D341Med (cell line): ENCODE measurements around the gene RILPL1.
"Not testable (repeated sequence)": the region's sequence is repeated elsewhere in the genome, so short reads cannot be mapped to it uniquely, and the experiment has no call there.

Experiments used
- DNase-seq: peaks from one replicate; pipeline ENCODE4 v3.0.0; 2012; ENCODE audit warnings: low spot score

The RILPL1 gene

DNA sequence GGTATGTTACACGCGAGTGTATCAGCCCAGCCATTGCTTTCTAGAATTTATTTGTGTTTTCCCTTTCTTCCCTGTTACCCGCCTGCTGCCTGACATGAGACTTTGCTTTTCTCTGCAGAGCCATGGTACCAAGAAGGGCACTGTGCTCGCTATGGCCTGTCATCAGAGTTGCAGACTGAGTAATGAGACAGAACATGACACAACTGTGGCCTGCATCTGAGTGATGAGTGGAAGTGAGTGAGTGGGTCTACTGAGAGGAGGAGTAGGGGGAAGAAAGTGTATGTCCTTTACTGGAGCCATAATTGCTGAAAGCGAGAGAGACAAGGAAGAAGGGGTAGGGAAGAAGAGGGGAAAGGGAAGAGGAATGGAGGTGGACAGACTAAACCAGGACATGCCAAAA lies 2.9 kb downstream of the RILPL1 start:
- DNase-seq: no peak

GRCh38 chr12:123529686-123530085 lies 3.8 kb downstream of the RILPL1 start:
- DNase-seq: no peak

DNA sequence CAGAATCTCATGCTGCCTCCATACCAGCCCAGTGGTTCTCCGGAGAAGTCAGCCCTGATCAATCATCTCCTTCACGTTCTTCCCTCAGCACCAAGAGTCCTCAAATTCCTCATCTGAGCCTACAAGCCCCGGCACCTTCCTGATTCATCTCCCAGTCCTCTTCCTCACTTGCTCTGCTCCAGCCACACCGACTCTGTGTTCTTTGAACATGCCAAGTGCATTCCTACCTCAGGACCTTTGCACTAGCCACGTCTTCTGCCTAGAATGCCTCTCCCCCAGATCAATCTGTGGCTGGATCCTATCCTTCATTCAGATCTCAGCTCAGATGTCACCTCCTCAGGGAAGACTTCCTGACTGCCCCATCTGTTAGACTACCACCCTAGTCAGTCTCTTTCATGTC lies 4.7 kb downstream of the RILPL1 start:
- no peak for DNase-seq

DNA sequence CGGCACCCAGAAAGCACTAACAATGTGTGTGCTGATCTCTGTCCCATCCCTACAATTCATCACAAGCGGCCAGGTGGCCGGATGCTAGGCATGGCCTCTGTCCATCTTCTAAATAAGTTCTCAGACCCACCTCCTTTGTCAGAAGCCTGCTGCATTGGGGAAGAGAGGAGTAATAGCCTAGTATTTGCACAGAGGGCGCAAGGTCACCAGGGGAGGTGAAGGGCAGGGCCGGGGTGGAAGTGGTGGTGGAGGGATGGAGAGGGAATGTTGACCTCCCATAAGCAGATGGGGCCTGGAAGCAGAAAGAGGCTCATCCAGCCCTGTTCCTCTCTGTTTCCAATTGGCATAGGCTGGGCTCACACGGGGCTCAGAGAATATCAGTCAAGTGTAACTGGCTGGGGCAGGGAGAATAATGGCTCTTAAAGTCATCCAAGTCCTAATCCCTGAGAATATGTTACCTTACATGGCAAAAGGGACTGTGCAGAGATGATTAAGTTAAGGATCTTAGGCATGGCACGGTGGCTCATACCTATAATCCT lies 6.9 kb downstream of the RILPL1 start:
- peak; percentile 63 for DNase-seq

- no peak for DNase-seq
These were observed 9.1 kb downstream of the RILPL1 start for GRCh38 chr12:123524378-123524777.

DNA sequence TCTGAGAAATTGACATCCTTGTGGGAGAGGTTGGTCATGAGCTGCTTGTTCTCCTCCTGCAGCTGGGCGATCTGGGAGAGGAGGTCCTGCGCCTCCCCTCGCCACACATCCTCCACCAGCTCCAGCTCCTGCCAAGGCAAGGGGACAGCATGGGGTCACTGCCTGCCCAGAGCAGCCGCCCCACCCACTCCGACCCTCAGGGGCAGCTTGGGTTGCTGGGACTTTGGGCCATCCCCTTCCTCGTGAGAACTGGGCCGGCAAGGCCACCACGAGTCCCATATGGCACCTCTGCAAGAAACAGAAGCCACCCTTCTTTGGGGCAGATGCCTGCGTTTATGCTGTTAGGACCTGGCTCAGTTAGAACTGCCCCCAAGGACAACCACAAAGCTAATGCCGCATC lies 10.0 kb downstream of the RILPL1 start:
- no peak for DNase-seq

DNA sequence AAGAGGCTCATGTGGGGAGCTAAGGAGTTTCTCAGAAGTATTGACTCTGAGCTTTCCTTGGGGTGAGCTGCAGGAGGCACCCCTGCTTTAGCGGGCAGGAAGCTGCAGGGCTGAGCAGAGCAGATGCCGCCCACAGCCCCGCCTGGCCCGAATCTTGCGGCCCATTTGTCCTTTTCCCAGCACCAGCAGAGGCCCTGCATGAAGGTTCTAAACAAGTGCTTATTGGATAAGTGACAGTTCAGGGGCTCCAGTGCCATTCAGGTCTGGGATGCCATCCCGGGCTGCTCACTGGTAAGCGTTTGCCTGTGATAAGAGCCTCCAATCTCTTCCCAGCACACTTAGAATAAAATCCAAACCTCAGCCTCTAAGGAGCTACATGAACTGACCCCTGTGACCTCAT lies 11.4 kb downstream of the RILPL1 start:
- DNase-seq: no peak

DNA sequence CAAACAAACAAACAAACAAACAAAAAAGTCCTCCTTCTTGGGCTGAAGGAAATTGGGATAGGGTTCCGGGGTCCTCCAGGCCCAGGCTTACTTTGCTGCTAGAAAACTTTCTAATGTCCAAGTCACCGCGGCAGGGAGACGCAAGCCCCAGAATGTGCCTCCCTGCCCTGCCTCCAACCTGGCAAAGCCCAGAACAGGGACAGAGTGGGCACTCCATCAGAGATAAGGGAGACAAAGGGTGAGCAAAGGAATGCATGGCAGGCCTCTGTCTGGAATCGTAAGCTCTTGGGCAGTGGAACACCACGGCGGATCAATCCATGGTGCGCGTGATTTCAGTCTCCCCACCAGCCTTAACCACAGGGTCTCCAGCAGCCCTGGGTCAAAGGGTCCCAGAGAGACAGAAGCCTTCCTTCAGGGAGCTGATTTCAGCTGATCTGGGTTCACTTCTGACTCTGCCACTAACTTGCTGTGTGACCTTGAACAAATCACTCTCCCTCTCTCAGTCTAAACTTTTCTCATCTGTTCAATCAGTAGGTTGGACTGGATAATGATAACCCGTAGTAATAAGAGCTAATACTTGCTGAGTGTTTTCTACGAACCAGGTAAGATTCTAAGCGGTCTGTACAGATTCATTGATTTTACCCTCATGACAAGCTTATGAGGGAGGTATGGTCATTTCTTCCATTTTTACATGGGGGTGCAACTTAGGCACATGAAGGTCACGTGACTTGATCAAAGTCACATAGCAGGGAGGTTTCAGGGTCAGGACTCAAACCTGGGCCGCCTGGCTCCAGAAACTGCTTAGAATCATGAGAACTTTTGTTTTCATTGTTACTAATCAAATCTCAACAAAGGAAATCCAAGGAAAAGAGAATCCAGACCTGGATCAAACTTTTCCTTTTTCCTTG lies 12.7 kb downstream of the RILPL1 start:
- no peak for DNase-seq

- DNase-seq: no peak
These were observed 14.1 kb downstream of the RILPL1 start for GRCh38 chr12:123519141-123520001.

DNA sequence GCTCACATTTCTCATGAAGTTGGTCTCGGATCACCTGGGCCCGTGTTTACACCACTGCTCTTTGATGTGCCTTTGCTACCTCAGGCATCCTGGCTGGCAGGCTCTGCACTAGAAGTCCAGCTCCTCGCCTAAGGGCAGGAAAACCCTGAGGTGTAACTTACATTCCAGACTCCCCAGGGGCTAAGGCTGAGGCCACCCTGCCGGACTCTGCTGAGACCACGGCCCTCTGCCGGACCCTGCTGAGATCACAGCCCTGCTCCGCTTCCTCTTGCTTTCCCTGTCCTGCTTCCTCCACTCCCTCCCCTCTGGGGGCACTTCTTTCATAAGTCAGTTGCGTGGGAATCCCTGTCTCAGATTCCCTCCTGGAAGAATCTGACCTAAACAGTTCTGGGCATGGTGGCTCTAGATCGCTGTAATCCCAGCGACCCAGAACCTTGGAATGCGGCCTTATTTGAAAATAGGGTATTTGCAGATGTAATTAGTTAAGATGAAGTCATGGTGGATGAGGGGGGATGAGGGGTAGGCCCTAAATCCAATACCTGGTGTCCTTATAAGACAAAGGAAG lies 17.2 kb downstream of the RILPL1 start:
- no peak for DNase-seq

DNA sequence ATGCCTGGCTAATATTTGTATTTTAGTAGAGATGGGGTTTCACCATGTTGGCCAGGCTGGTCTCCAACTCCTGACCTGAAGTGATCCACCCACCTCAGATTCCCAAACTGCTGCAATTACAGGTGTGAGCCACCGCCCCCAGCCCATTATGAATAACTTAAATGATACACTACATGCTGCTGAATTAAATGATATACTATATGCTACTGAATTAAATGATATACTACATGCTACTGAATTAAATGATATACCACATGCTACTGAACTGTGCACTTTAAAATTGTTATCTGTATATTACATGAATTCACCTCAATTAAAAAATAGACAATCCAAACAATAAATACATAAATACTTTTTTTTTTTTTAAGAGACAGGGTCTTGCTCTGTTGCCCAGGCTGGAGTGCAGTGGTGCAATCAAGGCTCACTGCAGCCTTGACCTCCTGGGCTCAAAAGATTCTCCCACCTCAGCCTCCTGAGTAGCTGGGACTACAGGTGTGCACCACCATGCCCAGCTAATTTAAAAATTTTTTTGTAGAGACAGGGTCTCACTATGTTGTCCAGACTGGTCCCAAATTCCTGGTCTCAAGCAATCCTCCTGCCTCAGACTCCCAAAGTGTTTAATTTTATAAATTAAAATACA lies 18.8 kb downstream of the RILPL1 start:
- DNase-seq: not testable (repeated sequence)

DNA sequence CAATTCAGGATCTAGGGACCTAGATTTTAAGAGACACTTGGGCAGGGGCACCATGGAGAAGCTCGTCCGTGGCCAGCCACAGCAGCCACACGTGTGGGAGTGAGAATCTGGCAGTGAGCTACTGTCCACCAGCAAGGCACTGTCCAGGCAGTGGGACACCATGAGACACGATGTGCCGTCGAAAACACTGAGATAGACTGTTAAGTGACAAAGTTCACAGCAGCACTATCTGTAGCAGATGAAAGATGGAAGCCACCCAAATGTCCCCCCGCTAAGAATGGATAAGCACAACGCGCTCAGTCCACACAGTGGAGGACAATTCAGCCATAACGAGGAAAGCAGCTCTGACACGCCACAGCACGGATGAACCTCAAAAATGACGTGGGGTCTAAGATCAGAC lies 19.7 kb downstream of the RILPL1 start:
- no peak for DNase-seq

DNA sequence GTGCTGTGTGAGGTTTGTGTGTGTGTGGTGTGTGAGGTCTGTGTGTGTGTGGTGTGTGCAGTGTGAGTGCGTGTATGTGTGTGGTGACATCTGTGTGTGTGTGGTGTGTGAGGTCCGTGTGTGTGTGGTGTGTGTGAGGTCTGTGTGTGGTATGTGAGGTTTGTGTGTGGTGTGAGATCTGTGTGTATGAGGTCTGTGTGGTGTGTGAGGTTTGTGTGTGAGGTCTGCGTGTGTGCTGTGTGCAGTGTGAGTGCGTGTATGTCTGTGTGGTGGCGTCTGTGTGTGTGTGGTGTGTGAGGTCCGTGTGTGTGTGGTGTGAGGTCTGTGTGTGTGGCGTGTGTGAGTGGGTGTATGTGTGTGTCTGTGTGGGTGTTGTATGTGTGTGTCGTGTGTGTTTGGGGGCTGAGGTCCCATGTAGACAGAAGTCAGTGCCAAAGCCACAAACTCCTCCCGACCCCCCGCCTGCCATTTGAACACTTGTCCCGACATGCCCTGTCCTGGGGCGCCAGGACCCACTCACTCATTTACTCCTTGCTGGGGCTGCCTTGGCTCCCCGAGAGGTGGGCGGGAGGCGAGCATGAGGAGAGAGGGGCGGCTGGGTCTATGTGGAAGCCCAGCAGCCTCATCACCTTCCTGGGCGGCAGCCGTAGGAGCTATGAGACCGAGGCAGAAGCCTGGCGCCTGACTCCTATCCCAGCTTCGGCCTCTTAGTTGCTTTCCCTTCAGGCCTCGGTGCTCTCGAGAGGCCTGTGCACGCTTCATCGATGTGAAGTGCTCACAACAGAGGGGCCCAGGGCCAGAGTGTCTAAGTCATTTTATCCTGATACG lies 20.5 kb downstream of the RILPL1 start:
- peak; percentile 41 for DNase-seq

DNA sequence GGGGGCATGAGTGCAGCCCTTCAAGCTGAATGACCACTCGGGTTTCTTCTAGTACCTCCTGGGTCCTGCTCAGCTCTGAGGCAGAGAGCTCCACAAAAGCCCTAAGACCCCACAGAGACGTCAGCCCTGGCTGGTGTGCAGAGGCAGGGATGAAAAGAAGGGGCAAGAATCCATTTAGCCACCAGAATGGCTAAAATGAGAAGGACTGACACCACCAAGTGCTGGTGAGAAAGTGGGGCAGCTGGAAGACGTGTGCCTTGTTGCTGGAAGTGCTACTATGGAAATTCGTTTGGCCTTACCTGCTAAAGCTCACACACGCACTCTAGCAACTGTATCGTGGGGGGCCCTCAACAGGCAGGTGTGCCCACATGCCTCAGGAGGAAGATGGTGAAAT lies 26.7 kb downstream of the RILPL1 start:
- DNase-seq: no peak

- no peak for DNase-seq
These were observed 27.3 kb downstream of the RILPL1 start for GRCh38 chr12:123506059-123506842.

DNA sequence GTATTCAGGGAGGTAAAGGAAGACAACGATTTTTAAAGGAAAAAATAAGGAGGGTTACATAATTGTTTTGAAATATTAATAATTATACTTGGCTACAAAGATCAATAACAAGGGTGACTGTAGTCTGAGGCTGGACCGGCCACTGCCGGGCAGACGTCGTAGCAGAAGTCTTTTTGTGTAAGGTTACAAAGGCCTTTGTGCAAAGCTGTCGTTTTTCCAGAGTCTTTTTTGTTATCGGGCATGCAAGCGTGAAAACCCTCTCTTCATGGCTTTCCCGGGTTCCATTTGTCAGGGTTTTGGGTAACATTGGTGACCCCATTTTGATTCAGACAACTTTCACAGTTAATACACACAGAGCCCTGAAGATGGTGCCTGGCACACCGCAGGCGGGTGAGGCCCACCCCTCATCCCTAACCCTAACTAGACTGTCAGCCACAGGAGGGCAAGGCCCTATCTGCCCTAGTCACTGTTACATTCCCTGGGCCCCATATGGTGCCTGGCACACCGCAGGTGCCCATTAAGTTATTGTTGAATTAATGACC lies 31.3 kb downstream of the RILPL1 start:
- DNase-seq: peak; percentile 18

GRCh38 chr12:123499332-123499731 lies 34.2 kb downstream of the RILPL1 start:
- peak; percentile 18 for DNase-seq

GRCh38 chr12:123498126-123498825 lies 35.2 kb downstream of the RILPL1 start:
- peak; percentile 15 for DNase-seq

GRCh38 chr12:123497065-123497464 lies 36.5 kb downstream of the RILPL1 start:
- no peak for DNase-seq
